GM12878 (cell line): ENCODE data around the gene TSR3. TPM values are rescaled to one million over a fixed set of nuclear protein-coding genes. Genes with fewer than 3 reads are reported as not detected.

Experiments used
- ATAC-seq: fragments of 200-7000 bp; cut with Tn5 transposase; 3 replicates; pipeline ENCODE4 v1.9.1; 2020; ENCODE audit warnings: mild to moderate bottlenecking, moderate library complexity
- BruUV-seq: library from RNA; stranded (reverse); fragments of 400-500 nt; replicated peaks from 2 replicates; lab custom pipeline; 2021; lab: Mats Ljungman, UMichigan
- CTCF ChIA-PET: fragments of 300-600 bp; sonication (Branson Sonifier 250); formaldehyde crosslinking; extraction: SDS; loops from one replicate; lab custom pipeline; 2021; ENCODE audit warnings: inconsistent platforms; lab: Yijun Ruan, JAX
- POLR2A ChIA-PET: fragments of 350-600 bp; formaldehyde crosslinking; extraction: SDS; loops from one replicate; lab custom pipeline; 2021; ENCODE audit warnings: inconsistent platforms; lab: Charles Lee
- RAD21 ChIA-PET: fragments of 300-600 bp; sonication (Branson Sonifier 250); formaldehyde crosslinking; loops from one replicate; lab custom pipeline; 2023; ENCODE audit warnings: antibody characterized with exemption; ENCODE audit not compliant: unreplicated experiment; lab: Charles Lee
- SMC1A ChIA-PET: fragments of 300-600 bp; sonication (Branson Sonifier 250); formaldehyde crosslinking; loops from one replicate; lab custom pipeline; 2023; ENCODE audit not compliant: unreplicated experiment, uncharacterized antibody; lab: Charles Lee
- DNase-seq: peaks from one replicate; pipeline ENCODE4 v3.0.0-alpha.2; 2011; ENCODE audit warnings: low read depth, low spot score
- FAIRE-seq: peaks from 3 replicates; lab custom pipeline; 2011; peaks lifted over from hg19 to GRCh38; lab: Jason Lieb, UNC
- H2AFZ ChIP-seq: 2 replicates; pipeline ENCODE4 v1.6.0; 2011; ENCODE audit warnings: low read depth, low read length, control low read depth; ENCODE audit not compliant: control insufficient read depth
- H3K27ac ChIP-seq: 2 replicates; pipeline ENCODE4 v1.5.1; 2011; ENCODE audit warnings: control low read depth; ENCODE audit not compliant: control insufficient read depth, insufficient read depth
- H3K27me3 ChIP-seq, 2 experiments: replicated peaks in 1 of 2; 2 replicates each; pipeline versions ENCODE4 v1.6.0 to v1.6.1; 2011; ENCODE audit warnings: low read length in 1 of 2; ENCODE audit not compliant: control insufficient read depth in 2 of 2, insufficient read depth in 2 of 2
- H3K36me3 ChIP-seq, 2 experiments: 2 replicates each; pipeline ENCODE4 v1.5.1; 2011; ENCODE audit warnings: low read length in 1 of 2; ENCODE audit not compliant: control insufficient read depth in 2 of 2, insufficient read depth in 2 of 2
- H3K4me1 ChIP-seq: 2 replicates; pipeline ENCODE4 v1.6.1; 2011; ENCODE audit warnings: mild to moderate bottlenecking, low read length, moderate library complexity, mixed read lengths; ENCODE audit not compliant: control insufficient read depth, insufficient read depth
- H3K4me2 ChIP-seq: 2 replicates; pipeline ENCODE4 v1.6.0; 2011; ENCODE audit warnings: control low read depth; ENCODE audit not compliant: control insufficient read depth, insufficient read depth
- H3K4me3 ChIP-seq: fragments of 200-600 bp; sonication (generic); 2 replicates; pipeline ENCODE4 v1.5.1; 2016
- H3K79me2 ChIP-seq: 2 replicates; pipeline ENCODE4 v1.6.0; 2011; ENCODE audit warnings: low read length; ENCODE audit not compliant: control insufficient read depth, insufficient read depth
- H3K9ac ChIP-seq: 2 replicates; pipeline ENCODE4 v1.8.0; 2011; ENCODE audit warnings: low read length, control low read depth, mixed read lengths; ENCODE audit not compliant: control insufficient read depth, insufficient read depth
- H3K9me3 ChIP-seq: replicated peaks from 3 replicates; pipeline ENCODE4 v1.5.1; 2011; ENCODE audit warnings: mild to moderate bottlenecking, low read length; ENCODE audit not compliant: control insufficient read depth, insufficient read depth
- H4K20me1 ChIP-seq: 2 replicates; pipeline ENCODE4 v1.6.0; 2011; ENCODE audit not compliant: control insufficient read depth, insufficient read depth
- ASH2L ChIP-seq: fragments of 300-600, 200-600 bp; sonication (generic); IDR thresholded peaks from 2 replicates; pipeline ENCODE4 v1.6.1; 2017; ENCODE audit warnings: low read depth, mild to moderate bottlenecking, borderline replicate concordance
- CREM ChIP-seq: IDR thresholded peaks from 2 replicates; pipeline ENCODE4 v1.6.1; 2014; ENCODE audit warnings: antibody characterized with exemption, low read depth
- DPF2 ChIP-seq: fragments of 450-650 bp; IDR thresholded peaks from 2 replicates; pipeline ENCODE4 v1.6.1; 2017; ENCODE audit warnings: mild to moderate bottlenecking
- MEF2B ChIP-seq: fragments of 450-650 bp; IDR thresholded peaks from 2 replicates; pipeline ENCODE4 v1.6.1; 2018; ENCODE audit warnings: mild to moderate bottlenecking, moderate library complexity; ENCODE audit not compliant: partially characterized antibody, poor library complexity, severe bottlenecking
- MYB ChIP-seq: fragments of 150-350 bp; IDR thresholded peaks from 2 replicates; pipeline ENCODE4 v1.6.1; 2014; ENCODE audit warnings: mild to moderate bottlenecking, low read depth, low read length, borderline replicate concordance
- NR2F1 ChIP-seq: fragments of 450-650 bp; conservative IDR thresholded peaks from 2 replicates; pipeline ENCODE4 v1.6.1; 2017; ENCODE audit warnings: mild to moderate bottlenecking
- PAX5 ChIP-seq: IDR thresholded peaks from 2 replicates; pipeline ENCODE4 v1.6.1; 2011; ENCODE audit warnings: low read depth, low read length, borderline replicate concordance
- SRF ChIP-seq, 2 experiments: IDR thresholded peaks; 2 replicates each; pipeline ENCODE4 v1.6.1; 2011; ENCODE audit warnings: low read depth in 2 of 2, low read length in 2 of 2, mild to moderate bottlenecking in 1 of 2, moderate library complexity in 1 of 2
- YBX1 ChIP-seq: fragments of 450-650 bp; IDR thresholded peaks from 2 replicates; pipeline ENCODE4 v1.6.1; 2016; ENCODE audit warnings: antibody characterized with exemption
- ZBED1 ChIP-seq: IDR thresholded peaks from 2 replicates; pipeline ENCODE4 v1.6.1; 2016; ENCODE audit warnings: borderline replicate concordance
- WGBS: methylation state at CpG from one replicate; pipeline ENCODE4 v1.1.6; 2016; ENCODE audit warnings: low lambda C conversion rate; ENCODE audit not compliant: insufficient replicate concordance, insufficient coverage; ENCODE audit errors: missing lambda C conversion rate; 5-methylcytosine and 5-hydroxymethylcytosine counted together
- in situ Hi-C: fragments of 300-500 bp; cut with MboI; formaldehyde crosslinking; loops from 9 replicates; pipeline ENCODE4 v1.14.3; 2018; ENCODE audit warnings: mixed read lengths
- intact Hi-C: fragments of 100-400 bp; cut with micrococcal nuclease; formaldehyde crosslinking; loops from one replicate; pipeline ENCODE4 v1.14.2; 2022; ENCODE audit not compliant: unreplicated experiment
- polyA plus RNA-seq, 11 experiments: library from polyadenylated mRNA; depleted of rRNA in 4 of 11; unstranded in 6 of 11; stranded (reverse) in 5 of 11; fragments of >200 nt; fragmentation: Nextera tagmentation in 4 of 11; fragmentation: Illumina TruSeq in 1 of 11; extraction: Ambion mirVana in 4 of 11; extraction: Trizol in 1 of 11; gene quantifications; 1 replicate in 1 of 11; 2 replicates in 10 of 11; pipeline versions ENCODE4 v1.2.1 to v1.2.3, GENCODE V29; 2011 to 2016; ENCODE audit warnings: inconsistent platforms in 2 of 11, missing spikeins in 2 of 11, low read depth in 1 of 11
- total RNA-seq, 4 experiments: library from RNA; depleted of rRNA in 3 of 4; stranded (reverse); fragments of >200 nt in 3 of 4; fragmentation: Illumina TruSeq in 1 of 4; extraction: Trizol in 1 of 4; gene quantifications; 2 replicates each; pipeline versions ENCODE4 v1.2.1 to v1.2.3, GENCODE V29; 2013 to 2021
- TF ChIP-seq, protein P1 (sequence below): fragments of 450-650 bp; IDR thresholded peaks from 2 replicates; pipeline ENCODE4 v1.6.1; 2016; ENCODE audit warnings: mild to moderate bottlenecking, moderate library complexity, borderline replicate concordance

TSR3 gene
- total and polyA plus RNA-seq, 10 of the 15 experiments (the other 5 are each of a cell fraction or from before 2014, with no cell fraction given): 3.4 to 108 (median 46.9) TPM

DNA sequence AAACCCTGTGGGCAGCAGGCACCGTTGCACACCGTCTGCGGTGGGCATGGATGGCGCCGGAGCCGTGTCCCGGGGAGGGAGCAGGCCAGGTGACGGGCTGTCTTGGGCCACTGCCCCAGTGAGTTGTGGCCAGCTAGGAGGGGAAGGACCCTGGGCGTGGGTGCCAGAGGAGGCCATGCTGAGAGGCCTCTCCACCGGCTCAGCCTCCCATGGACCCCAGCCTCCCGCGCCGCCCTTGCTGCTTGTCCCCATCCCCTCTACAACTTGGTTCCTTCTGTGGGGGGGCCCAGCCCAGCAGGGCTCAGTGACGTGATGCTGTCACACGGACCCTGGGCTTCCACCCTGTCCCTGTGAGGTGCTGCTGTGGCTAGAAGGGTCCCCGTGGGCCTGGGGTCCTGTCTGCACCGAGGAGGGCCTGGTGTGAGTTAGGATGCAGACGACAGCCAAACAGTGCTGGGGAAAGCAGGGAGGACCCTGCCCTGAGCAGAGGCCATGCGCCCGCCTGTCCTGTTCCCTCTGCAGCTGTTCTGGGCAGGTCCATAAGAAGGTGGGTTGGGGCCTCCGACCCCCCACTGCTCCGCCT, 30.9 kb downstream of the TSR3 start:
- 94% methylated on average over 20 of the region's 22 CpGs for WGBS
- H3K4me3 ChIP-seq: no peak overlapping the region
- CTCF ChIA-PET: no interaction called here
- DNase-seq (no peak), ATAC-seq (no peak), FAIRE-seq (no peak)
- SMC1A ChIA-PET: no interaction called here
- H3K9ac ChIP-seq: no peak overlapping the region
- BruUV-seq: no TSS peak
- no peak for TF ChIP-seq MEF2B
- no peak for TF ChIP-seq MYB
- no peak for TF ChIP-seq YBX1
- no peak for TF ChIP-seq ZBED1
- no peak for TF ChIP-seq SRF (IDR thresholded peaks at IDR 0.05; ENCODE audit: low read depth in 2 of 2, low read length in 2 of 2)
- TF ChIP-seq CREM: no peak
- TF ChIP-seq, protein P1, sequence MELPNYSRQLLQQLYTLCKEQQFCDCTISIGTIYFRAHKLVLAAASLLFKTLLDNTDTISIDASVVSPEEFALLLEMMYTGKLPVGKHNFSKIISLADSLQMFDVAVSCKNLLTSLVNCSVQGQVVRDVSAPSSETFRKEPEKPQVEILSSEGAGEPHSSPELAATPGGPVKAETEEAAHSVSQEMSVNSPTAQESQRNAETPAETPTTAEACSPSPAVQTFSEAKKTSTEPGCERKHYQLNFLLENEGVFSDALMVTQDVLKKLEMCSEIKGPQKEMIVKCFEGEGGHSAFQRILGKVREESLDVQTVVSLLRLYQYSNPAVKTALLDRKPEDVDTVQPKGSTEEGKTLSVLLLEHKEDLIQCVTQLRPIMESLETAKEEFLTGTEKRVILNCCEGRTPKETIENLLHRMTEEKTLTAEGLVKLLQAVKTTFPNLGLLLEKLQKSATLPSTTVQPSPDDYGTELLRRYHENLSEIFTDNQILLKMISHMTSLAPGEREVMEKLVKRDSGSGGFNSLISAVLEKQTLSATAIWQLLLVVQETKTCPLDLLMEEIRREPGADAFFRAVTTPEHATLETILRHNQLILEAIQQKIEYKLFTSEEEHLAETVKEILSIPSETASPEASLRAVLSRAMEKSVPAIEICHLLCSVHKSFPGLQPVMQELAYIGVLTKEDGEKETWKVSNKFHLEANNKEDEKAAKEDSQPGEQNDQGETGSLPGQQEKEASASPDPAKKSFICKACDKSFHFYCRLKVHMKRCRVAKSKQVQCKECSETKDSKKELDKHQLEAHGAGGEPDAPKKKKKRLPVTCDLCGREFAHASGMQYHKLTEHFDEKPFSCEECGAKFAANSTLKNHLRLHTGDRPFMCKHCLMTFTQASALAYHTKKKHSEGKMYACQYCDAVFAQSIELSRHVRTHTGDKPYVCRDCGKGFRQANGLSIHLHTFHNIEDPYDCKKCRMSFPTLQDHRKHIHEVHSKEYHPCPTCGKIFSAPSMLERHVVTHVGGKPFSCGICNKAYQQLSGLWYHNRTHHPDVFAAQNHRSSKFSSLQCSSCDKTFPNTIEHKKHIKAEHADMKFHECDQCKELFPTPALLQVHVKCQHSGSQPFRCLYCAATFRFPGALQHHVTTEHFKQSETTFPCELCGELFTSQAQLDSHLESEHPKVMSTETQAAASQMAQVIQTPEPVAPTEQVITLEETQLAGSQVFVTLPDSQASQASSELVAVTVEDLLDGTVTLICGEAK: no peak
- TF ChIP-seq DPF2: no peak
- TF ChIP-seq NR2F1: no peak
- TF ChIP-seq ASH2L: no peak
- TF ChIP-seq PAX5: no peak
- in situ Hi-C loops (no loop called here), intact Hi-C loops (no loop called here)
- H3K27me3 ChIP-seq: no peaks in the 10 kb centered on the region
- H3K36me3 ChIP-seq: peaks cover 36 to 55% of the 10 kb centered on the region in 2 experiments
- RAD21 ChIA-PET: no interaction called here
- 0 out of 2 replicates have a peak, but pooled peaks cover 4% of the 10 kb centered on the region for H4K20me1 ChIP-seq
- no peaks in the 10 kb centered on the region for H3K9me3 ChIP-seq
- H3K4me1 ChIP-seq: no peaks in the 10 kb centered on the region
- H3K79me2 ChIP-seq: no peaks in the 10 kb centered on the region; the same call in none of the 2 replicates
- H2AFZ ChIP-seq: no peak overlapping the region
- POLR2A ChIA-PET: no interaction called here
- no peak overlapping the region for H3K27ac ChIP-seq
- no peak overlapping the region for H3K4me2 ChIP-seq
